K562 (cell line): Measurements from ENCODE around the gene UBE2E3. TPM values are rescaled to one million over a fixed set of nuclear protein-coding genes. Genes with fewer than 3 reads are reported as not detected.

Experiments used
- ARID1B ChIP-seq: fragments of 450-650 bp; IDR thresholded peaks from 2 replicates; pipeline ENCODE4 v1.6.1; 2016; ENCODE audit warnings: antibody characterized with exemption, mild to moderate bottlenecking, inconsistent platforms
- CBX8 ChIP-seq: fragments of 200-600 bp; sonication (generic); IDR thresholded peaks from 2 replicates; pipeline ENCODE4 v1.6.1; 2012; ENCODE audit warnings: borderline replicate concordance, mixed run types, low read depth, mild to moderate bottlenecking, moderate library complexity, mixed read lengths, low read length, control low read depth, inconsistent platforms; ENCODE audit not compliant: poor library complexity, severe bottlenecking; ENCODE audit errors: extremely low read depth
- EP400 ChIP-seq: fragments of 450-650 bp; IDR thresholded peaks from 2 replicates; pipeline ENCODE4 v1.6.1; 2017; ENCODE audit warnings: antibody characterized with exemption, mild to moderate bottlenecking, moderate library complexity
- FOXA3 ChIP-seq, 2 experiments: fragments of 450-650 bp in 1 of 2; sonication (generic) in 1 of 2; formaldehyde crosslinking; IDR thresholded peaks in 1 of 2; conservative IDR thresholded peaks in 1 of 2; 2 replicates each; pipeline versions ENCODE4 v1.4.0 to v1.8.0; 2020 to 2022; ENCODE audit warnings: mild to moderate bottlenecking in 2 of 2, missing genetic modification reagents in 1 of 2
- GTF2E2 ChIP-seq: fragments of 200-800 bp; sonication (Bioruptor generic); IDR thresholded peaks from 2 replicates; pipeline ENCODE4 v1.6.1; 2016; ENCODE audit warnings: missing genetic modification characterization, missing compliant biosample characterization
- MTA2 ChIP-seq: fragments of 450-650 bp; IDR thresholded peaks from 2 replicates; pipeline ENCODE4 v1.6.1; 2016; ENCODE audit warnings: low read depth
- NBN ChIP-seq: fragments of 450-650 bp; IDR thresholded peaks from 2 replicates; pipeline ENCODE4 v1.6.1; 2016; ENCODE audit warnings: low read depth, mild to moderate bottlenecking
- NFE2L1 ChIP-seq: fragments of 450-650 bp; IDR thresholded peaks from 2 replicates; pipeline ENCODE4 v1.6.1; 2016; ENCODE audit warnings: missing genetic modification characterization, low read depth, mild to moderate bottlenecking, missing compliant biosample characterization, moderate library complexity, borderline replicate concordance
- NRF1 ChIP-seq, 2 experiments: fragments of 450-650 bp; IDR thresholded peaks in 1 of 2; conservative IDR thresholded peaks in 1 of 2; 2 replicates each; pipeline ENCODE4 v1.6.1; 2014; ENCODE audit warnings: mild to moderate bottlenecking in 2 of 2
- PCBP2 ChIP-seq: fragments of 200-400 bp; formaldehyde crosslinking; IDR thresholded peaks from 2 replicates; pipeline ENCODE4 v1.6.1; 2018; ENCODE audit warnings: low read length, low read depth, mild to moderate bottlenecking, moderate library complexity; ENCODE audit not compliant: poor library complexity, severe bottlenecking
- POLR2H ChIP-seq: IDR thresholded peaks from 2 replicates; pipeline ENCODE4 v1.6.1; 2016; ENCODE audit warnings: missing genetic modification characterization, low read depth, mild to moderate bottlenecking, control low read depth, missing compliant biosample characterization, moderate library complexity
- RBM15 ChIP-seq: fragments of 200-400 bp; formaldehyde crosslinking; IDR thresholded peaks from 2 replicates; pipeline ENCODE4 v1.6.1; 2018; ENCODE audit warnings: mild to moderate bottlenecking, low read length, moderate library complexity; ENCODE audit not compliant: insufficient read depth
- SIN3A ChIP-seq, 2 experiments: fragments of 150-350 bp in 1 of 2; IDR thresholded peaks; 2 replicates each; pipeline ENCODE4 v1.6.1; 2011 to 2016; ENCODE audit warnings: borderline replicate concordance in 2 of 2, low read depth in 2 of 2, low read length in 2 of 2, mild to moderate bottlenecking in 2 of 2, moderate library complexity in 2 of 2; ENCODE audit not compliant: control insufficient read depth in 1 of 2
- SMAD4 ChIP-seq: fragments of 250-450 bp; sonication (Bioruptor Pico); conservative IDR thresholded peaks from 2 replicates; pipeline ENCODE4 v1.8.0; 2021; ENCODE audit warnings: inconsistent platforms, mild to moderate bottlenecking, moderate library complexity
- SMARCA5 ChIP-seq: fragments of 450-650 bp; IDR thresholded peaks from 2 replicates; pipeline ENCODE4 v1.6.1; 2016
- TAF1 ChIP-seq: IDR thresholded peaks from 2 replicates; pipeline ENCODE4 v1.6.1; 2011; ENCODE audit warnings: mild to moderate bottlenecking, low read length, moderate library complexity; ENCODE audit not compliant: insufficient read depth, control insufficient read depth, severe bottlenecking; ENCODE audit errors: extremely low read depth
- U2AF2 ChIP-seq: fragments of 200-400 bp; formaldehyde crosslinking; optimal IDR thresholded peaks from 2 replicates; pipeline ENCODE3; 2017; ENCODE audit warnings: low read depth, mild to moderate bottlenecking, low read length
- YY1 ChIP-seq, 3 experiments: IDR thresholded peaks; 2 replicates each; pipeline ENCODE4 v1.6.1; 2011; ENCODE audit warnings: low read length in 2 of 3, mild to moderate bottlenecking in 2 of 3, moderate library complexity in 2 of 3, borderline replicate concordance in 1 of 3, control low read depth in 1 of 3, low read depth in 1 of 3; ENCODE audit not compliant: insufficient read depth in 3 of 3, insufficient replicate concordance in 2 of 3, control insufficient read depth in 1 of 3, insufficient read length in 1 of 3; ENCODE audit errors: extremely low read depth in 1 of 3
- ZNF253 ChIP-seq: fragments of 250-450 bp; sonication (Bioruptor Pico); conservative IDR thresholded peaks from 2 replicates; pipeline ENCODE4 v1.6.1; 2021; ENCODE audit warnings: mild to moderate bottlenecking
- ZNF311 ChIP-seq: fragments of 250-450 bp; sonication (Bioruptor Pico); IDR thresholded peaks from 2 replicates; pipeline ENCODE4 v1.4.0; 2020; ENCODE audit warnings: mild to moderate bottlenecking, moderate library complexity
- ZNF696 ChIP-seq: fragments of 250-450 bp; sonication (Bioruptor Pico); conservative IDR thresholded peaks from 2 replicates; pipeline ENCODE4 v1.4.0; 2020; ENCODE audit warnings: mild to moderate bottlenecking, moderate library complexity
- ZNF75A ChIP-seq: fragments of 450-650 bp; formaldehyde crosslinking; IDR thresholded peaks from 2 replicates; pipeline ENCODE4 v1.4.0; 2020; ENCODE audit warnings: mild to moderate bottlenecking
- ZNF76 ChIP-seq: fragments of 250-450 bp; sonication (Bioruptor Pico); IDR thresholded peaks from 2 replicates; pipeline ENCODE4 v1.4.0; 2020; ENCODE audit warnings: mild to moderate bottlenecking, moderate library complexity, borderline replicate concordance
- polyA plus RNA-seq, 8 experiments: library from polyadenylated mRNA; depleted of rRNA in 4 of 8; stranded (reverse) in 5 of 8; unstranded in 3 of 8; fragments of >200 nt; fragmentation: Nextera tagmentation in 2 of 8; fragmentation: Illumina TruSeq in 1 of 8; extraction: Ambion mirVana in 2 of 8; extraction: Trizol in 1 of 8; gene quantifications; 2 replicates each; pipeline versions ENCODE4 v1.2.1 to v1.2.3, GENCODE V29; 2011 to 2014; ENCODE audit warnings: inconsistent platforms in 1 of 8, missing spikeins in 1 of 8
- total RNA-seq, 7 experiments: library from RNA; depleted of rRNA in 6 of 7; stranded (reverse); fragments of >200 nt in 6 of 7; fragmentation: Illumina TruSeq in 2 of 7; extraction: Trizol in 2 of 7; gene quantifications; 2 replicates each; pipeline versions ENCODE4 v1.2.1 to v1.2.3, GENCODE V29; 2011 to 2021; ENCODE audit warnings: low replicate concordance in 1 of 7
- TF ChIP-seq, protein P1 (sequence below), 2 experiments: fragments of 200-800 bp in 1 of 2; sonication (Bioruptor generic) in 1 of 2; sonication (generic) in 1 of 2; formaldehyde crosslinking in 1 of 2; IDR thresholded peaks in 1 of 2; conservative IDR thresholded peaks in 1 of 2; 2 replicates each; pipeline versions ENCODE4 v1.5.0 to v1.6.1; 2016 to 2020; ENCODE audit warnings: missing compliant biosample characterization in 1 of 2, missing genetic modification characterization in 1 of 2, missing genetic modification reagents in 1 of 2
- TF ChIP-seq, protein P2 (sequence below): sonication (generic); formaldehyde crosslinking; IDR thresholded peaks from 2 replicates; pipeline ENCODE4 v1.9.0; 2022; ENCODE audit warnings: mild to moderate bottlenecking, missing genetic modification reagents

The UBE2E3 gene
- total and polyA plus RNA-seq, 9 of the 15 experiments (the other 6 are each of a cell fraction or from before 2014, with no cell fraction given), result 58.2 to 173 (median 78.0) TPM

DNA sequence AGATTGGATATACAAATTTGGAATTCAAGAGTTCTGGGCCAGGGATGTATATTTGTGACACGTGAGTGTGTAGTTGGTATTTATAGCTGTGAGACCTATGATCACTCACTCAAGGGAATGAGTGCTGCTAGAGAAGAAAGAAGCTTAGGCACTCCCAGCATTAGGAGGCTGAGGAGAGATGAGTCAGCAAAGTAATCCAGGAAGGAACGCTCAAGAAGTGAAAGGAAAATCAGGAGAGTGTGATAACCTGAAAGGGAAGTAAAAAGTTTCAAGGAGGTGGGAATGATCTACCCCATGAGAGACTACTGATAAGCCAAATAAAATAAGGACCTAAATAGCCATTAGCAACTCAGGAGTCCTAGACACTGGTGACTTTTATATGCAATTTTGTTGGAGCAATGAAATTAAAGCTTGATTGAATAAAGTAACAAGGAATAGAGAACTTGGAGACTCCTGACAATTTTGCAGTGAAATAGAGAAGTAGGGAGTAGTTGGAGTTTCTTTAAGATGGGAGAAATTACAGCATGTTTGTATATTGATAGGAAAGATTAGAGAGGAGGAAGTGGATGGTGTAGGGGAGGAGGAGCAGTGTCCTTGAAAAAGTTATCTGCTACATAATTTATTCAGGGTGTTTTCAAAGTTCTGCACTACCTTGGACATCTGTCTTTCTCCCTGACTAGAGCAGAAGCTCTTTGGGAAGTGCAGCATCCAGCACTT is 89.9 kb downstream of the UBE2E3 start (continued):
- TF ChIP-seq NFE2L1, result peak; percentile 65; the same call in 1 of the 2 replicates
- no peak for TF ChIP-seq EP400
- no peak for TF ChIP-seq ZNF253 (CRISPR knock-in tag)
- TF ChIP-seq, protein P1, sequence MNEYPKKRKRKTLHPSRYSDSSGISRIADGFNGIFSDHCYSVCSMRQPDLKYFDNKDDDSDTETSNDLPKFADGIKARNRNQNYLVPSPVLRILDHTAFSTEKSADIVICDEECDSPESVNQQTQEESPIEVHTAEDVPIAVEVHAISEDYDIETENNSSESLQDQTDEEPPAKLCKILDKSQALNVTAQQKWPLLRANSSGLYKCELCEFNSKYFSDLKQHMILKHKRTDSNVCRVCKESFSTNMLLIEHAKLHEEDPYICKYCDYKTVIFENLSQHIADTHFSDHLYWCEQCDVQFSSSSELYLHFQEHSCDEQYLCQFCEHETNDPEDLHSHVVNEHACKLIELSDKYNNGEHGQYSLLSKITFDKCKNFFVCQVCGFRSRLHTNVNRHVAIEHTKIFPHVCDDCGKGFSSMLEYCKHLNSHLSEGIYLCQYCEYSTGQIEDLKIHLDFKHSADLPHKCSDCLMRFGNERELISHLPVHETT (CRISPR knock-in tag; conservative IDR thresholded peaks at IDR 0.05 in 1 of 2, IDR thresholded peaks at IDR 0.05 in 1 of 2), result no peak
- TF ChIP-seq NRF1 (conservative IDR thresholded peaks at IDR 0.05 in 1 of 2, IDR thresholded peaks at IDR 0.05 in 1 of 2), result no peak
- peak; percentile 55 for TF ChIP-seq ARID1B
- no peak; the same call in 1 of the 2 replicates for TF ChIP-seq ZNF696
- TF ChIP-seq ZNF311 (CRISPR knock-in tag), result no peak
- TF ChIP-seq SMAD4 (CRISPR knock-in tag), result no peak
- no peak for TF ChIP-seq ZNF75A (CRISPR knock-in tag)
- TF ChIP-seq, protein P2, sequence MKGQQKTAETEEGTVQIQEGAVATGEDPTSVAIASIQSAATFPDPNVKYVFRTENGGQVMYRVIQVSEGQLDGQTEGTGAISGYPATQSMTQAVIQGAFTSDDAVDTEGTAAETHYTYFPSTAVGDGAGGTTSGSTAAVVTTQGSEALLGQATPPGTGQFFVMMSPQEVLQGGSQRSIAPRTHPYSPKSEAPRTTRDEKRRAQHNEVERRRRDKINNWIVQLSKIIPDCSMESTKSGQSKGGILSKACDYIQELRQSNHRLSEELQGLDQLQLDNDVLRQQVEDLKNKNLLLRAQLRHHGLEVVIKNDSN (CRISPR knock-in tag), result no peak
- TF ChIP-seq SIN3A (IDR thresholded peaks at IDR 0.05; ENCODE audit: borderline replicate concordance in 2 of 2, control insufficient read depth in 1 of 2, low read depth in 2 of 2, low read length in 2 of 2), result no peak
- TF ChIP-seq CBX8, result no peak
- TF ChIP-seq U2AF2, result no peak
- TF ChIP-seq PCBP2, result no peak
- no peak for TF ChIP-seq YY1 (IDR thresholded peaks at IDR 0.05; ENCODE audit: borderline replicate concordance in 1 of 3, control insufficient read depth in 1 of 3, extremely low read depth in 1 of 3, insufficient read depth in 3 of 3, insufficient read length in 1 of 3, insufficient replicate concordance in 2 of 3, low read depth in 1 of 3, low read length in 2 of 3)
- TF ChIP-seq ZNF76, result no peak
- TF ChIP-seq TAF1, result no peak
- peak in 1 of 2 experiments; percentile 92; a peak in 2 of 4 replicates for TF ChIP-seq FOXA3 (CRISPR knock-in tag; conservative IDR thresholded peaks at IDR 0.05 in 1 of 2, IDR thresholded peaks at IDR 0.05 in 1 of 2)
- no peak for TF ChIP-seq GTF2E2 (tag)
- TF ChIP-seq POLR2H (tag), result no peak
- TF ChIP-seq SMARCA5, result no peak
- TF ChIP-seq NBN, result no peak
- no peak for TF ChIP-seq RBM15
- TF ChIP-seq MTA2, result 0 out of 2 replicates have a peak, but pooled peaks have one; percentile 10
